ENCODE measurements around the gene DDX28. TPM values are rescaled to one million over a fixed set of nuclear protein-coding genes. Genes with fewer than 3 reads are reported as not detected.

Gene DDX28
- total and polyA plus RNA-seq, 2 of the 8 experiments (the other 6 are each of a cell fraction or from before 2014, with no cell fraction given), result 16.8 to 28.1 TPM

DNA sequence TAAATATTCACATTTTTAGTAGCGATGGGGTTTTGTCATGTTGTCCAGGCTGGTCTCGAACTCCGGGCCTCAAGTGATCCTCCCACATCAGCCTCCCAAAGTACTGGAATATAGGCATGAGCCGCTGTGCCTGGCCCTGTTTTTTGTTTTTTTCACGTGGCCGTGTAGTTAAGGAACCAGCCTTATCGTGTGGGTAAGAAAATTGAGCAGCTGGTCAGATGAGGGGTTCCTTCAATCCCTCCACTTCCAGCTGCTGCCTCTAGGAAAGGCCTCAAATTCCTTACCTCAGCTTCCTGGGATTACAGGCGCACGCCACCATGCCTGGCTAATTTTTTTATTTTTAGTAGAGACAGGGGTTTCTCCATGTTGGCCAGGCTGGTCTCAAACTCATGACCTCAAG lies 17.8 kb downstream of the DDX28 start:
- CTCF ChIA-PET (ENCODE audit: partially characterized antibody), result interaction anchor here (0.9 to 3.1 kb wide), 10 partner anchors 8 to 223 kb away, joined by 3 to 17 read pairs (median 5); partner anchors contain the start of gene DPEP2NB

More for the DNA sequence above, 17.8 kb downstream of the DDX28 start:
- no peak overlapping the region for H2BK15ac ChIP-seq (ENCODE audit: low read length)
- peak overlapping the region; percentile 65 for H4K91ac ChIP-seq (replicated peaks; ENCODE audit: insufficient read length, low read length)
- no peak overlapping the region for H3K4me3 ChIP-seq (ENCODE audit: extremely low read depth in 1 of 4, insufficient read depth in 2 of 4, low read depth in 3 of 4, low read length in 4 of 4)
- no peaks in the 10 kb centered on the region for H3K9me3 ChIP-seq (ENCODE audit: insufficient read depth in 2 of 2, low read depth in 1 of 2, low read length in 1 of 2)
- H2BK120ac ChIP-seq (replicated peaks; ENCODE audit: low read depth, low read length), result no peak overlapping the region
- no peak overlapping the region for H2BK20ac ChIP-seq (ENCODE audit: low read length)
- no peak overlapping the region for H4K5ac ChIP-seq (ENCODE audit: insufficient read length, low read depth, low read length)
- no peak overlapping the region for H3K18ac ChIP-seq (ENCODE audit: extremely low read depth, low read length)
- no peak overlapping the region for H3K23ac ChIP-seq (ENCODE audit: insufficient read length)
- H4K8ac ChIP-seq (ENCODE audit: extremely low read depth, insufficient read depth, low read length), result no peak overlapping the region
- H3K79me1 ChIP-seq (ENCODE audit: low read depth, low read length), result no peaks in the 10 kb centered on the region; the same call in 1 of the 2 replicates
- H2AFZ ChIP-seq (ENCODE audit: low read length), result no peak overlapping the region
- no peak overlapping the region for H3K27ac ChIP-seq (ENCODE audit: low read depth, low read length)
- no peak overlapping the region for H3K56ac ChIP-seq (replicated peaks; ENCODE audit: insufficient read length, low read depth, low read length)
- POLR2A ChIA-PET (ENCODE audit: partially characterized antibody), result interaction anchor here (0.7 to 1.7 kb wide), 6 partner anchors 11 to 85 kb away, joined by 3 read pairs; partner anchors contain the start of genes DPEP2NB and DUS2
- no peaks in the 10 kb centered on the region for H4K20me1 ChIP-seq (replicated peaks in 1 of 2; ENCODE audit: control insufficient read depth in 1 of 2, insufficient read depth in 2 of 2, low read length in 2 of 2)
- 94% methylated on average over 9 of the region's 9 CpGs; no CpG with 5 or more reads in 1 of the 2 experiments for WGBS, 2 experiments (ENCODE audit: extremely low coverage in 1 of 2, insufficient coverage in 1 of 2, insufficient read length in 1 of 2, insufficient replicate concordance in 2 of 2, low coverage in 1 of 2, low lambda C conversion rate in 2 of 2, missing lambda C conversion rate in 1 of 2)
- H3K4me1 ChIP-seq (replicated peaks in 1 of 4; ENCODE audit: control insufficient read depth in 3 of 4, insufficient read depth in 4 of 4, low read length in 3 of 4), result peaks cover 0 to 6% (median 3%) of the 10 kb centered on the region in 4 experiments; a peak in 3 of 7 replicates
- no peaks in the 10 kb centered on the region for H3K79me2 ChIP-seq (ENCODE audit: control insufficient read depth in 1 of 2, insufficient read depth in 2 of 2, low read length in 2 of 2)
- H3K23me2 ChIP-seq (ENCODE audit: low read depth, low read length), result no peaks in the 10 kb centered on the region
- H3K14ac ChIP-seq (ENCODE audit: insufficient read length), result no peak overlapping the region
- H3K36me3 ChIP-seq (ENCODE audit: control insufficient read depth in 2 of 4, insufficient read depth in 4 of 4, low read length in 3 of 4), result no peaks in the 10 kb centered on the region
- no peak overlapping the region for H3K9ac ChIP-seq (replicated peaks in 1 of 4; ENCODE audit: extremely low read depth in 1 of 4, low read depth in 3 of 4, low read length in 3 of 4)
- FAIRE-seq (no peak), DNase-seq (ENCODE audit: low read depth in 1 of 2, low spot score in 2 of 2) (no peak)
- no peak overlapping the region for H2AK5ac ChIP-seq (ENCODE audit: low read depth, low read length)
- no peak overlapping the region for H3K4ac ChIP-seq (replicated peaks; ENCODE audit: insufficient read length, low read depth, low read length)
- H2BK12ac ChIP-seq (ENCODE audit: low read depth, low read length), result no peak overlapping the region
- no peak for TF ChIP-seq PHF8 (conservative IDR thresholded peaks at IDR 0.05; ENCODE audit: low read depth, low read length)
- no peak overlapping the region for H3K4me2 ChIP-seq (ENCODE audit: insufficient read depth in 1 of 2, low read depth in 2 of 2, low read length in 2 of 2)
- H3K27me3 ChIP-seq (replicated peaks in 1 of 4; ENCODE audit: control insufficient read depth in 3 of 4, extremely low read depth in 1 of 4, insufficient read depth in 3 of 4, low read length in 3 of 4), result no peaks in the 10 kb centered on the region
- H2BK5ac ChIP-seq (ENCODE audit: low read depth, low read length), result no peak overlapping the region
